GM23338 (cell line): ENCODE data around the gene MGRN1. TPM values are rescaled to one million over a fixed set of nuclear protein-coding genes. Genes with fewer than 3 reads are reported as not detected.

ENCODE experiments used
- ATAC-seq: fragments of 200-7000 bp; cut with Tn5 transposase; 3 replicates; pipeline ENCODE4 v1.9.1; 2020
- DNase-seq: peaks from one replicate; pipeline ENCODE4 v3.0.0-alpha.2; 2015; ENCODE audit warnings: low spot score
- H2AFZ ChIP-seq: fragments of 200-600 bp; sonication (generic); 2 replicates; pipeline ENCODE4 v1.8.0; 2016; ENCODE audit warnings: antibody characterized with exemption, mild to moderate bottlenecking, moderate library complexity
- H3F3A ChIP-seq: fragments of 200-600 bp; sonication (generic); replicated peaks from 2 replicates; pipeline ENCODE4 v1.8.0; 2017; ENCODE audit warnings: antibody characterized with exemption, mixed run types, low read depth
- H3K27ac ChIP-seq: fragments of 200-600 bp; sonication (generic); 2 replicates; pipeline ENCODE4 v1.6.1; 2016; ENCODE audit warnings: low read depth
- H3K27me3 ChIP-seq: fragments of 200-600 bp; sonication (generic); 2 replicates; pipeline ENCODE4 v1.8.0; 2016; ENCODE audit warnings: mild to moderate bottlenecking, mixed run types, moderate library complexity; ENCODE audit not compliant: insufficient read depth
- H3K36me3 ChIP-seq: fragments of 200-600 bp; sonication (generic); 2 replicates; pipeline ENCODE4 v1.8.0; 2016; ENCODE audit warnings: mild to moderate bottlenecking; ENCODE audit not compliant: insufficient read depth
- H3K4me1 ChIP-seq: fragments of 200-600 bp; sonication (generic); 2 replicates; pipeline ENCODE4 v1.8.0; 2016; ENCODE audit warnings: mild to moderate bottlenecking, moderate library complexity; ENCODE audit not compliant: insufficient read depth
- H3K4me2 ChIP-seq: fragments of 200-600 bp; sonication (generic); 2 replicates; pipeline ENCODE4 v1.7.1; 2017; ENCODE audit warnings: mixed run types
- H3K4me3 ChIP-seq: fragments of 200-600 bp; sonication (generic); 2 replicates; pipeline ENCODE4 v1.6.1; 2016; ENCODE audit warnings: mixed run types
- H3K79me2 ChIP-seq: fragments of 200-600 bp; sonication (generic); replicated peaks from 2 replicates; pipeline ENCODE4 v1.8.0; 2017; ENCODE audit warnings: mild to moderate bottlenecking; ENCODE audit not compliant: insufficient read depth
- H3K9me2 ChIP-seq: fragments of 200-600 bp; sonication (generic); 2 replicates; pipeline ENCODE4 v1.8.0; 2017; ENCODE audit not compliant: insufficient read depth
- H4K20me1 ChIP-seq: fragments of 200-600 bp; sonication (generic); replicated peaks from 2 replicates; pipeline ENCODE4 v1.8.0; 2017; ENCODE audit warnings: mild to moderate bottlenecking; ENCODE audit not compliant: insufficient read depth
- H3K27ac Mint-ChIP-seq: 2 replicates; pipeline ENCODE4 v1.8.0; 2020; ENCODE audit warnings: inconsistent platforms, mild to moderate bottlenecking, moderate library complexity, mixed read lengths
- H3K27me3 Mint-ChIP-seq: 3 replicates; pipeline ENCODE4 v1.8.0; 2022; ENCODE audit warnings: low read depth, mild to moderate bottlenecking, moderate library complexity, mixed read lengths, inconsistent platforms; ENCODE audit not compliant: insufficient read depth, poor library complexity
- H3K36me3 Mint-ChIP-seq: 3 replicates; pipeline ENCODE4 v1.8.0; 2021; ENCODE audit warnings: low read depth, mild to moderate bottlenecking, inconsistent platforms, moderate library complexity, mixed read lengths
- H3K4me1 Mint-ChIP-seq: 3 replicates; pipeline ENCODE4 v1.8.0; 2020; ENCODE audit warnings: mild to moderate bottlenecking, inconsistent platforms, mixed read lengths
- H3K4me3 Mint-ChIP-seq: 3 replicates; pipeline ENCODE4 v1.8.0; 2021; ENCODE audit warnings: moderate library complexity, mild to moderate bottlenecking, inconsistent platforms, mixed read lengths
- H3K9me3 Mint-ChIP-seq: 3 replicates; pipeline ENCODE4 v1.8.0; 2020; ENCODE audit warnings: moderate library complexity, mild to moderate bottlenecking, inconsistent platforms, mixed read lengths
- CREB1 ChIP-seq: fragments of 250-450 bp; sonication (Bioruptor Pico); IDR thresholded peaks from 2 replicates; pipeline ENCODE4 v1.5.0; 2020; ENCODE audit warnings: low read depth, mild to moderate bottlenecking, moderate library complexity
- EZH2 ChIP-seq: fragments of 200-600 bp; sonication (generic); IDR thresholded peaks from one replicate; pipeline ENCODE4 v1.8.0; 2017; ENCODE audit warnings: antibody characterized with exemption, mild to moderate bottlenecking, low read depth; ENCODE audit not compliant: unreplicated experiment
- POLR2AphosphoS5 ChIP-seq: IDR thresholded peaks from 2 replicates; pipeline ENCODE4 v1.6.1; 2016; ENCODE audit warnings: antibody characterized with exemption, low read depth
- polyA plus RNA-seq: library from polyadenylated mRNA; unstranded; fragments of >200 nt; fragmentation: Nextera tagmentation; extraction: Ambion mirVana; gene quantifications from 2 replicates; pipeline ENCODE4 v1.2.1, GENCODE V29; 2016
- total RNA-seq: library from RNA; depleted of rRNA; stranded (reverse); fragments of >200 nt; shearing (Covaris generic); gene quantifications from 2 replicates; pipeline ENCODE4 v1.2.3, GENCODE V29; 2014
- TF ChIP-seq, protein P1 (sequence below): IDR thresholded peaks from one replicate; pipeline ENCODE4 v1.6.1; 2018; ENCODE audit warnings: antibody characterized with exemption; ENCODE audit not compliant: unreplicated experiment
- TF ChIP-seq, protein P2 (sequence below), 2 experiments: fragments of 200-600 bp in 1 of 2; sonication (generic) in 1 of 2; conservative IDR thresholded peaks; 2 replicates each; pipeline versions ENCODE4 v1.5.1 to v1.6.1; 2016 to 2017; ENCODE audit warnings: antibody characterized with exemption in 2 of 2, low read depth in 2 of 2, mild to moderate bottlenecking in 2 of 2, moderate library complexity in 1 of 2
- TF ChIP-seq, protein P3 (sequence below): fragments of 250-450 bp; sonication (Bioruptor Pico); IDR thresholded peaks from 2 replicates; pipeline ENCODE4 v1.5.0; 2020; ENCODE audit warnings: mild to moderate bottlenecking, moderate library complexity

MGRN1 gene
- total and polyA plus RNA-seq, 2 experiments from 2014 or later = 13.1 to 71.8 TPM

DNA sequence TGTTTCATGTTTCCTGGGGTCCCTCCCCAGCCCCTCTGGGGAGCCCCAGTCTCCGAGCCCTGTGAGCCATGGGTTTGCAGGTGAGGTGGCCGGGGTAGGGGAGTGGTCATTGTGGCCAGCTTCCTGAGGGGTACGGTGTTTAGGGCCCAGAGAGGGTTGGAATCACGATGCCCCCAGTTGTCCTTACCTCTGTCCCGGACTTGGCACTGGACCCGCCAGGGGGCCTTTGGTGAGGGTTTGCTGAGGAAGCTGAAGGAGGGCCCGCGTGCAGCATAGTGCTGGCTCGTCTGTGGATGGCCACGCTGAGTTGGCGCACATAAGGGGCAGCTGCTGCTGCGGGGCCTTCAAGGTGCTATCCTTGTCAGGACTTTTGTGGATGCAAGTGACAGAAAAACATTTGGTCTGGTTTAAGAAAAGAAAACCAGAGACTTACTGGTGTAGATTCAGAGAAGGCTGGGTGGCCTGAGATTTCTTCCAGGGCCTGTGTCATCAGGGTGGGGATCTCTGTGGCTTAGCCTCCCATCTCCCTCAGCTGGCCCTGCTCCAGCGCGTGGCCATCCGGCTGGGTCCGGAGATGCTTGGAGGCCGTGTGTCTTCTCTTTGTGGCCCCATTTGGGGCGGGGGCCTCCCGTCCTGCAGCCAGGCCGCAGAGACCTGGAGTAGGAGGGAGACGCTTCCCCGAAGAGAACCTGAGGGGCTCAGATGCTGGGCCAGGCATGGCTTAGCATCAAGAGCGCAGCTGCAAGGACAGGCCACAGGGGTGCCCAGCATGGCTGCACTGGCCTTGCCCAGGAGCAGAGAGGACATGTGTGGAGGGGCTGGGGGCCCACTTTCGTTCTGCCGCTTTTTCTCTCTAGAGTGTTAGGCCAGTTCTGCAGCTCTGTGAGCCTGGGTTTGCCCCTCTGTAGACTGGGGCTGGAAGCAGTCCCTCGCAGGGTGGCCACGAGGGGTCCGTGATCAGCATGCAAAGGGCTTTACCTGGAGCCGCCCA, 35.0 kb downstream of the MGRN1 start (continued):
- TF ChIP-seq, protein P1, sequence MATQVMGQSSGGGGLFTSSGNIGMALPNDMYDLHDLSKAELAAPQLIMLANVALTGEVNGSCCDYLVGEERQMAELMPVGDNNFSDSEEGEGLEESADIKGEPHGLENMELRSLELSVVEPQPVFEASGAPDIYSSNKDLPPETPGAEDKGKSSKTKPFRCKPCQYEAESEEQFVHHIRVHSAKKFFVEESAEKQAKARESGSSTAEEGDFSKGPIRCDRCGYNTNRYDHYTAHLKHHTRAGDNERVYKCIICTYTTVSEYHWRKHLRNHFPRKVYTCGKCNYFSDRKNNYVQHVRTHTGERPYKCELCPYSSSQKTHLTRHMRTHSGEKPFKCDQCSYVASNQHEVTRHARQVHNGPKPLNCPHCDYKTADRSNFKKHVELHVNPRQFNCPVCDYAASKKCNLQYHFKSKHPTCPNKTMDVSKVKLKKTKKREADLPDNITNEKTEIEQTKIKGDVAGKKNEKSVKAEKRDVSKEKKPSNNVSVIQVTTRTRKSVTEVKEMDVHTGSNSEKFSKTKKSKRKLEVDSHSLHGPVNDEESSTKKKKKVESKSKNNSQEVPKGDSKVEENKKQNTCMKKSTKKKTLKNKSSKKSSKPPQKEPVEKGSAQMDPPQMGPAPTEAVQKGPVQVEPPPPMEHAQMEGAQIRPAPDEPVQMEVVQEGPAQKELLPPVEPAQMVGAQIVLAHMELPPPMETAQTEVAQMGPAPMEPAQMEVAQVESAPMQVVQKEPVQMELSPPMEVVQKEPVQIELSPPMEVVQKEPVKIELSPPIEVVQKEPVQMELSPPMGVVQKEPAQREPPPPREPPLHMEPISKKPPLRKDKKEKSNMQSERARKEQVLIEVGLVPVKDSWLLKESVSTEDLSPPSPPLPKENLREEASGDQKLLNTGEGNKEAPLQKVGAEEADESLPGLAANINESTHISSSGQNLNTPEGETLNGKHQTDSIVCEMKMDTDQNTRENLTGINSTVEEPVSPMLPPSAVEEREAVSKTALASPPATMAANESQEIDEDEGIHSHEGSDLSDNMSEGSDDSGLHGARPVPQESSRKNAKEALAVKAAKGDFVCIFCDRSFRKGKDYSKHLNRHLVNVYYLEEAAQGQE = no peak
- TF ChIP-seq EZH2 = no peak

DNA sequence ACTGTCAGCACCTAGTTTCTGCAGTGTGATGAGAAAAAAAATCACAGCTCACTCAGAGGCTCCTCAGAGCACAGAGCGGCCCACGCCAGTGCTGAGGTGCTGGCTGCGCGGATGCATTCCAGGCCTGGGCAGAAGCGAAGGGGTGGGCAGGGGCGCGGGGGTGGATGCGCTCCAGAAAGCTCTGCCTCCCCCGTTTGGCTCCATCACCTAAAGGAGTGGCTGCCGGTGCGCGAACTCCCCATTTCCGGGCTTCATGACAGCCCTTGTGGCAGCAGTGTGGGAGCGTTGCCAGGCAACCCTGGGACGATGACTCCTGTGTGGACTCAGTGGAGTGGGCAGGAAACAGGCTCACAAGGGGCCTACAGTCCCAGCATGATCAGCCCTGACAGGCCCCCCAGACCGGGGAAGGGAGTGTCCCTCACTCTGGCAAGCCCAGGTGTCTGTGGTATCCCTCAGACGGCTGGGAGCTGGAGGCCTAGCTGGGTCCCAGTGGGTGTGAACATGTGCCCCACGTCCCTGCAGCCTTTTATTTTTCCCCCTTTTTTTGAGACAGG, 35.9 kb downstream of the MGRN1 start:
- Histone ChIP-seq H3K27ac (no peak overlapping the region), H3K79me2 (no peaks in the 10 kb centered on the region; the same call in 1 of the 2 replicates), H3K9me2 (no peaks in the 10 kb centered on the region), H3K4me3 (no peak overlapping the region), H3K27me3 (no peaks in the 10 kb centered on the region), H4K20me1 (0 out of 2 replicates have a peak, but pooled peaks cover 4% of the 10 kb centered on the region), H3K4me2 (no peak overlapping the region), H3K36me3 (no peaks in the 10 kb centered on the region), H3F3A (no peaks in the 10 kb centered on the region), H3K4me1 (no peaks in the 10 kb centered on the region), H2AFZ (no peak overlapping the region)
- Mint-ChIP-seq H3K36me3 (peaks cover 14% of the 10 kb centered on the region), H3K27me3 (peaks cover 3% of the 10 kb centered on the region), H3K4me3 (no peak overlapping the region), H3K9me3 (no peaks in the 10 kb centered on the region), H3K4me1 (peaks cover 3% of the 10 kb centered on the region; the same call in 1 of the 3 replicates), H3K27ac (no peak overlapping the region)
- no peak for ATAC-seq
- DNase-seq = no peak
- TF ChIP-seq, protein P2, sequence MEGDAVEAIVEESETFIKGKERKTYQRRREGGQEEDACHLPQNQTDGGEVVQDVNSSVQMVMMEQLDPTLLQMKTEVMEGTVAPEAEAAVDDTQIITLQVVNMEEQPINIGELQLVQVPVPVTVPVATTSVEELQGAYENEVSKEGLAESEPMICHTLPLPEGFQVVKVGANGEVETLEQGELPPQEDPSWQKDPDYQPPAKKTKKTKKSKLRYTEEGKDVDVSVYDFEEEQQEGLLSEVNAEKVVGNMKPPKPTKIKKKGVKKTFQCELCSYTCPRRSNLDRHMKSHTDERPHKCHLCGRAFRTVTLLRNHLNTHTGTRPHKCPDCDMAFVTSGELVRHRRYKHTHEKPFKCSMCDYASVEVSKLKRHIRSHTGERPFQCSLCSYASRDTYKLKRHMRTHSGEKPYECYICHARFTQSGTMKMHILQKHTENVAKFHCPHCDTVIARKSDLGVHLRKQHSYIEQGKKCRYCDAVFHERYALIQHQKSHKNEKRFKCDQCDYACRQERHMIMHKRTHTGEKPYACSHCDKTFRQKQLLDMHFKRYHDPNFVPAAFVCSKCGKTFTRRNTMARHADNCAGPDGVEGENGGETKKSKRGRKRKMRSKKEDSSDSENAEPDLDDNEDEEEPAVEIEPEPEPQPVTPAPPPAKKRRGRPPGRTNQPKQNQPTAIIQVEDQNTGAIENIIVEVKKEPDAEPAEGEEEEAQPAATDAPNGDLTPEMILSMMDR (conservative IDR thresholded peaks at IDR 0.05; ENCODE audit: low read depth in 2 of 2) = no peak
- no peak for TF ChIP-seq POLR2AphosphoS5
- TF ChIP-seq, protein P3, sequence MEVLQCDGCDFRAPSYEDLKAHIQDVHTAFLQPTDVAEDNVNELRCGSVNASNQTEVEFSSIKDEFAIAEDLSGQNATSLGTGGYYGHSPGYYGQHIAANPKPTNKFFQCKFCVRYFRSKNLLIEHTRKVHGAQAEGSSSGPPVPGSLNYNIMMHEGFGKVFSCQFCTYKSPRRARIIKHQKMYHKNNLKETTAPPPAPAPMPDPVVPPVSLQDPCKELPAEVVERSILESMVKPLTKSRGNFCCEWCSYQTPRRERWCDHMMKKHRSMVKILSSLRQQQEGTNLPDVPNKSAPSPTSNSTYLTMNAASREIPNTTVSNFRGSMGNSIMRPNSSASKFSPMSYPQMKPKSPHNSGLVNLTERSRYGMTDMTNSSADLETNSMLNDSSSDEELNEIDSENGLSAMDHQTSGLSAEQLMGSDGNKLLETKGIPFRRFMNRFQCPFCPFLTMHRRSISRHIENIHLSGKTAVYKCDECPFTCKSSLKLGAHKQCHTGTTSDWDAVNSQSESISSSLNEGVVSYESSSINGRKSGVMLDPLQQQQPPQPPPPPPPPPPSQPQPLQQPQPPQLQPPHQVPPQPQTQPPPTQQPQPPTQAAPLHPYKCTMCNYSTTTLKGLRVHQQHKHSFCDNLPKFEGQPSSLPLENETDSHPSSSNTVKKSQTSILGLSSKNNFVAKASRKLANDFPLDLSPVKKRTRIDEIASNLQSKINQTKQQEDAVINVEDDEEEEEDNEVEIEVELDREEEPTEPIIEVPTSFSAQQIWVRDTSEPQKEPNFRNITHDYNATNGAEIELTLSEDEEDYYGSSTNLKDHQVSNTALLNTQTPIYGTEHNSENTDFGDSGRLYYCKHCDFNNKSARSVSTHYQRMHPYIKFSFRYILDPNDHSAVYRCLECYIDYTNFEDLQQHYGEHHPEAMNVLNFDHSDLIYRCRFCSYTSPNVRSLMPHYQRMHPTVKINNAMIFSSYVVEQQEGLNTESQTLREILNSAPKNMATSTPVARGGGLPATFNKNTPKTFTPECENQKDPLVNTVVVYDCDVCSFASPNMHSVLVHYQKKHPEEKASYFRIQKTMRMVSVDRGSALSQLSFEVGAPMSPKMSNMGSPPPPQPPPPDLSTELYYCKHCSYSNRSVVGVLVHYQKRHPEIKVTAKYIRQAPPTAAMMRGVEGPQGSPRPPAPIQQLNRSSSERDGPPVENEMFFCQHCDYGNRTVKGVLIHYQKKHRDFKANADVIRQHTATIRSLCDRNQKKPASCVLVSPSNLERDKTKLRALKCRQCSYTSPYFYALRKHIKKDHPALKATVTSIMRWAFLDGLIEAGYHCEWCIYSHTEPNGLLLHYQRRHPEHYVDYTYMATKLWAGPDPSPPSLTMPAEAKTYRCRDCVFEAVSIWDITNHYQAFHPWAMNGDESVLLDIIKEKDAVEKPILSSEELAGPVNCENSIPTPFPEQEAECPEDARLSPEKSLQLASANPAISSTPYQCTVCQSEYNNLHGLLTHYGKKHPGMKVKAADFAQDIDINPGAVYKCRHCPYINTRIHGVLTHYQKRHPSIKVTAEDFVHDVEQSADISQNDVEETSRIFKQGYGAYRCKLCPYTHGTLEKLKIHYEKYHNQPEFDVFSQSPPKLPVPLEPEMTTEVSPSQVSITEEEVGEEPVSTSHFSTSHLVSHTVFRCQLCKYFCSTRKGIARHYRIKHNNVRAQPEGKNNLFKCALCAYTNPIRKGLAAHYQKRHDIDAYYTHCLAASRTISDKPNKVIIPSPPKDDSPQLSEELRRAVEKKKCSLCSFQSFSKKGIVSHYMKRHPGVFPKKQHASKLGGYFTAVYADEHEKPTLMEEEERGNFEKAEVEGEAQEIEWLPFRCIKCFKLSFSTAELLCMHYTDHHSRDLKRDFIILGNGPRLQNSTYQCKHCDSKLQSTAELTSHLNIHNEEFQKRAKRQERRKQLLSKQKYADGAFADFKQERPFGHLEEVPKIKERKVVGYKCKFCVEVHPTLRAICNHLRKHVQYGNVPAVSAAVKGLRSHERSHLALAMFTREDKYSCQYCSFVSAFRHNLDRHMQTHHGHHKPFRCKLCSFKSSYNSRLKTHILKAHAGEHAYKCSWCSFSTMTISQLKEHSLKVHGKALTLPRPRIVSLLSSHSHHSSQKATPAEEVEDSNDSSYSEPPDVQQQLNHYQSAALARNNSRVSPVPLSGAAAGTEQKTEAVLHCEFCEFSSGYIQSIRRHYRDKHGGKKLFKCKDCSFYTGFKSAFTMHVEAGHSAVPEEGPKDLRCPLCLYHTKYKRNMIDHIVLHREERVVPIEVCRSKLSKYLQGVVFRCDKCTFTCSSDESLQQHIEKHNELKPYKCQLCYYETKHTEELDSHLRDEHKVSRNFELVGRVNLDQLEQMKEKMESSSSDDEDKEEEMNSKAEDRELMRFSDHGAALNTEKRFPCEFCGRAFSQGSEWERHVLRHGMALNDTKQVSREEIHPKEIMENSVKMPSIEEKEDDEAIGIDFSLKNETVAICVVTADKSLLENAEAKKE (CRISPR knock-in tag) = no peak
- TF ChIP-seq, protein P1 = no peak
- TF ChIP-seq CREB1 (CRISPR knock-in tag) = no peak
